DND-41 (cell line): ENCODE results near the gene FAM193B.

Source experiments
- CTCF ChIP-seq: IDR thresholded peaks from 2 replicates; pipeline ENCODE4 v1.5.1; 2012; ENCODE audit warnings: borderline replicate concordance, low read length, moderate library complexity, mild to moderate bottlenecking; ENCODE audit not compliant: poor library complexity, severe bottlenecking; ENCODE audit errors: extremely low read depth
- EZH2 ChIP-seq: IDR thresholded peaks from 3 replicates; pipeline ENCODE4 v1.6.1; 2012; ENCODE audit warnings: borderline replicate concordance, low read depth, mild to moderate bottlenecking, moderate library complexity, low read length, inconsistent platforms; ENCODE audit not compliant: severe bottlenecking

GRCh38 chr5:177497292-177498012, 56.9 kb downstream of the FAM193B start, which contains the start of gene PDLIM7:
- TF ChIP-seq CTCF: no peak
- TF ChIP-seq EZH2: no peak
